ENCODE results near the gene TRAPPC1.

DNA sequence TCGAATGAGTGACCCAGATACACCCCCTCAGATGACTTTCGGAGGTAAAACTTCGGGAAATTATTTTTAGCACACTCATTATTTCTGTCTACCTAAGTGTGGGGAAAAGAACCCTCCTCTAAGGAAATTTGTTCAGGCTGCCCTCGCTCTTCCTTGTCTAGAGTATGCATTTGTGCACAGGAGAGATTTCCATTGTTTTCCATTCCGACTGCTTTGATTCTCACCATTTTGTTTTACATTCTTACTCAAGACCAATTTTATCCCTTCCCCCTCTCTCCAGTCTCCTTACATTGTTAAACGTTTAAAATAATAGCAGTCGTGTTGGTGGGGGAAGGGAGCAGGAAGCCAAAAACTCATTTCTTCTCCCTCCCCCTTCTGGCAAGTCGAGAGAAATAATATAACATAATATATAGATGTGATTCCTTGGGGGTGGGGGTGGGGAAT is 44.7 kb downstream of the TRAPPC1 start:
- no peak for TF ChIP-seq POLR2A (IDR thresholded peaks at IDR 0.05)
- TF ChIP-seq, protein P1, sequence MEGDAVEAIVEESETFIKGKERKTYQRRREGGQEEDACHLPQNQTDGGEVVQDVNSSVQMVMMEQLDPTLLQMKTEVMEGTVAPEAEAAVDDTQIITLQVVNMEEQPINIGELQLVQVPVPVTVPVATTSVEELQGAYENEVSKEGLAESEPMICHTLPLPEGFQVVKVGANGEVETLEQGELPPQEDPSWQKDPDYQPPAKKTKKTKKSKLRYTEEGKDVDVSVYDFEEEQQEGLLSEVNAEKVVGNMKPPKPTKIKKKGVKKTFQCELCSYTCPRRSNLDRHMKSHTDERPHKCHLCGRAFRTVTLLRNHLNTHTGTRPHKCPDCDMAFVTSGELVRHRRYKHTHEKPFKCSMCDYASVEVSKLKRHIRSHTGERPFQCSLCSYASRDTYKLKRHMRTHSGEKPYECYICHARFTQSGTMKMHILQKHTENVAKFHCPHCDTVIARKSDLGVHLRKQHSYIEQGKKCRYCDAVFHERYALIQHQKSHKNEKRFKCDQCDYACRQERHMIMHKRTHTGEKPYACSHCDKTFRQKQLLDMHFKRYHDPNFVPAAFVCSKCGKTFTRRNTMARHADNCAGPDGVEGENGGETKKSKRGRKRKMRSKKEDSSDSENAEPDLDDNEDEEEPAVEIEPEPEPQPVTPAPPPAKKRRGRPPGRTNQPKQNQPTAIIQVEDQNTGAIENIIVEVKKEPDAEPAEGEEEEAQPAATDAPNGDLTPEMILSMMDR (IDR thresholded peaks at IDR 0.05): no peak

Measured in sigmoid colon (tissue), 3 donors.